PC-9 (cell line): ENCODE results near the gene CDH11. TPM values are rescaled to one million over a fixed set of nuclear protein-coding genes. Genes with fewer than 3 reads are reported as not detected.

Experiments used
- BruUV-seq: library from RNA; stranded (reverse); fragments of 400-500 nt; replicated peaks from 2 replicates; lab custom pipeline; 2021; lab: Mats Ljungman, UMichigan
- CTCF ChIA-PET: fragments of 300-600 bp; sonication (Branson Sonifier 250); formaldehyde crosslinking; loops from one replicate; lab custom pipeline; 2022; ENCODE audit warnings: antibody characterized with exemption; lab: Charles Lee
- POLR2A ChIA-PET: fragments of 300-600 bp; sonication (Branson Sonifier 250); formaldehyde crosslinking; loops from one replicate; lab custom pipeline; 2022; ENCODE audit warnings: antibody characterized with exemption; ENCODE audit not compliant: unreplicated experiment; lab: Charles Lee
- DNase-seq, 2 experiments: peaks; one replicate each; pipeline versions ENCODE4 v3.0.0 to v3.0.0-alpha.2; 2015 to 2022; ENCODE audit warnings: mixed read lengths in 1 of 2
- H2AFZ ChIP-seq: fragments of 200-600 bp; sonication (generic); 2 replicates; pipeline ENCODE4 v1.8.1; 2017; ENCODE audit warnings: antibody characterized with exemption
- H3F3A ChIP-seq: fragments of 200-600 bp; sonication (generic); 2 replicates; pipeline ENCODE4 v1.8.1; 2017; ENCODE audit warnings: antibody characterized with exemption, mild to moderate bottlenecking, low read depth; ENCODE audit not compliant: insufficient read depth
- H3K27ac ChIP-seq: fragments of 200-600 bp; sonication (generic); 2 replicates; pipeline ENCODE4 v1.6.1; 2016; ENCODE audit warnings: mixed run types
- H3K27me3 ChIP-seq: fragments of 200-600 bp; sonication (generic); 2 replicates; pipeline ENCODE4 v1.6.1; 2016; ENCODE audit warnings: low read depth, mixed run types; ENCODE audit not compliant: insufficient read depth
- H3K36me3 ChIP-seq: fragments of 200-600 bp; sonication (generic); 2 replicates; pipeline ENCODE4 v1.6.1; 2016; ENCODE audit warnings: low read depth, mixed run types
- H3K4me1 ChIP-seq: fragments of 200-600 bp; sonication (generic); replicated peaks from 2 replicates; pipeline ENCODE4 v1.6.1; 2016; ENCODE audit warnings: mixed run types; ENCODE audit not compliant: insufficient read depth
- H3K4me2 ChIP-seq: fragments of 200-600 bp; sonication (generic); 2 replicates; pipeline ENCODE4 v1.6.1; 2017; ENCODE audit warnings: mixed run types
- H3K4me3 ChIP-seq: fragments of 200-600 bp; sonication (generic); 2 replicates; pipeline ENCODE4 v1.6.1; 2016; ENCODE audit warnings: mixed run types
- H3K79me2 ChIP-seq: fragments of 200-600 bp; sonication (generic); 2 replicates; pipeline ENCODE4 v1.6.1; 2017; ENCODE audit warnings: low read depth, mixed run types
- H3K9me2 ChIP-seq: fragments of 200-600 bp; sonication (generic); 2 replicates; pipeline ENCODE4 v1.8.1; 2017; ENCODE audit warnings: mild to moderate bottlenecking; ENCODE audit not compliant: insufficient read depth
- H3K9me3 ChIP-seq: fragments of 200-600 bp; sonication (generic); 2 replicates; pipeline ENCODE4 v1.8.1; 2016; ENCODE audit warnings: low read depth; ENCODE audit not compliant: insufficient read depth
- H4K20me1 ChIP-seq: fragments of 200-600 bp; sonication (generic); 2 replicates; pipeline ENCODE4 v1.8.1; 2017; ENCODE audit not compliant: insufficient read depth
- EZH2 ChIP-seq: fragments of 200-600 bp; sonication (generic); IDR thresholded peaks from 2 replicates; pipeline ENCODE4 v1.8.0; 2017; ENCODE audit warnings: antibody characterized with exemption, low read depth
- intact Hi-C: fragments of 100-400 bp; cut with micrococcal nuclease; formaldehyde crosslinking; loops from one replicate; pipeline ENCODE4 v1.10.0; 2022; ENCODE audit not compliant: unreplicated experiment
- total RNA-seq: library from RNA; stranded (reverse); gene quantifications from 2 replicates; pipeline ENCODE4 v1.2.3, GENCODE V29; 2021
- TF ChIP-seq, protein P1 (sequence below): fragments of 200-600 bp; sonication (generic); conservative IDR thresholded peaks from 2 replicates; pipeline ENCODE4 v1.6.1; 2017; ENCODE audit warnings: mixed run types, antibody characterized with exemption, mild to moderate bottlenecking, moderate library complexity

CDH11 gene
- total RNA-seq, 1 experiment from 2014 or later: not detected

GRCh38 chr16:65116216-65116615 is 5.6 kb downstream of the CDH11 start:
- no peaks in the 10 kb centered on the region for H3K36me3 ChIP-seq
- H3K4me1 ChIP-seq: no peaks in the 10 kb centered on the region
- intact Hi-C loops: no loop called here
- DNase-seq: no peak
- no TSS peak for BruUV-seq
- H3K9me3 ChIP-seq: no peaks in the 10 kb centered on the region
- H4K20me1 ChIP-seq: no peaks in the 10 kb centered on the region
- H3K4me3 ChIP-seq: no peak overlapping the region
- no peaks in the 10 kb centered on the region for H3K79me2 ChIP-seq
- H3K4me2 ChIP-seq: no peak overlapping the region
- H3K27me3 ChIP-seq: 0 out of 2 replicates have a peak, but pooled peaks cover 5% of the 10 kb centered on the region
- POLR2A ChIA-PET: no interaction called here
- TF ChIP-seq EZH2: no peak
- TF ChIP-seq, protein P1, sequence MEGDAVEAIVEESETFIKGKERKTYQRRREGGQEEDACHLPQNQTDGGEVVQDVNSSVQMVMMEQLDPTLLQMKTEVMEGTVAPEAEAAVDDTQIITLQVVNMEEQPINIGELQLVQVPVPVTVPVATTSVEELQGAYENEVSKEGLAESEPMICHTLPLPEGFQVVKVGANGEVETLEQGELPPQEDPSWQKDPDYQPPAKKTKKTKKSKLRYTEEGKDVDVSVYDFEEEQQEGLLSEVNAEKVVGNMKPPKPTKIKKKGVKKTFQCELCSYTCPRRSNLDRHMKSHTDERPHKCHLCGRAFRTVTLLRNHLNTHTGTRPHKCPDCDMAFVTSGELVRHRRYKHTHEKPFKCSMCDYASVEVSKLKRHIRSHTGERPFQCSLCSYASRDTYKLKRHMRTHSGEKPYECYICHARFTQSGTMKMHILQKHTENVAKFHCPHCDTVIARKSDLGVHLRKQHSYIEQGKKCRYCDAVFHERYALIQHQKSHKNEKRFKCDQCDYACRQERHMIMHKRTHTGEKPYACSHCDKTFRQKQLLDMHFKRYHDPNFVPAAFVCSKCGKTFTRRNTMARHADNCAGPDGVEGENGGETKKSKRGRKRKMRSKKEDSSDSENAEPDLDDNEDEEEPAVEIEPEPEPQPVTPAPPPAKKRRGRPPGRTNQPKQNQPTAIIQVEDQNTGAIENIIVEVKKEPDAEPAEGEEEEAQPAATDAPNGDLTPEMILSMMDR: no peak
- H3F3A ChIP-seq: no peaks in the 10 kb centered on the region
- H3K9me2 ChIP-seq: no peaks in the 10 kb centered on the region
- no peak overlapping the region for H3K27ac ChIP-seq
- no peak overlapping the region for H2AFZ ChIP-seq
- CTCF ChIA-PET: no interaction called here

DNA sequence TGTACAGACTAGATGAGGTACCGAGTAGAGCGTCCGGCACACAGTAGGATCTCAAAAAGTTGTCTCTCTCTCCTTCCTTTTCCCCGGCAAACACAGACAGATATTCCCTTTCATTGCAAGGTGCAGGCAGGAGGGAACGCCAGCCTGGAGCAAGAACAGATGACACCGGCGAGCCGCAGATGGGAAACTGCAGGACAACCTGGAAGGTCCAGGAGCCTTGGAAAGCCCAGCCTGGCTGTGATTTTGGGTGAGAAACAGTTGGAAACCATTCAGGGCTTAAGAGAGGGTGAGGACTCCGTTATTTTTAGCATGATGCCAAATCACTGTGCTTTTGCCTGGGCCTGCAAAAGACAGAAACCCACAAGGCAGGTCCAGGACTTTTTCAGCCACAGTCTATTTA is 7.3 kb downstream of the CDH11 start:
- Histone ChIP-seq H3K79me2 (no peaks in the 10 kb centered on the region), H3K36me3 (no peaks in the 10 kb centered on the region), H3K4me3 (no peak overlapping the region), H3K9me3 (no peaks in the 10 kb centered on the region), H2AFZ (no peak overlapping the region; the same call in 1 of the 2 replicates), H4K20me1 (no peaks in the 10 kb centered on the region), H3K4me2 (no peak overlapping the region), H3K27me3 (0 out of 2 replicates have a peak, but pooled peaks cover 5% of the 10 kb centered on the region), H3F3A (no peaks in the 10 kb centered on the region), H3K27ac (no peak overlapping the region), H3K9me2 (no peaks in the 10 kb centered on the region), H3K4me1 (no peaks in the 10 kb centered on the region)
- POLR2A ChIA-PET: no interaction called here
- CTCF ChIA-PET: no interaction called here
- no peak for TF ChIP-seq EZH2
- TF ChIP-seq, protein P1: no peak
- DNase-seq: no peak
- BruUV-seq: no TSS peak
- intact Hi-C loops: no loop called here

DNA sequence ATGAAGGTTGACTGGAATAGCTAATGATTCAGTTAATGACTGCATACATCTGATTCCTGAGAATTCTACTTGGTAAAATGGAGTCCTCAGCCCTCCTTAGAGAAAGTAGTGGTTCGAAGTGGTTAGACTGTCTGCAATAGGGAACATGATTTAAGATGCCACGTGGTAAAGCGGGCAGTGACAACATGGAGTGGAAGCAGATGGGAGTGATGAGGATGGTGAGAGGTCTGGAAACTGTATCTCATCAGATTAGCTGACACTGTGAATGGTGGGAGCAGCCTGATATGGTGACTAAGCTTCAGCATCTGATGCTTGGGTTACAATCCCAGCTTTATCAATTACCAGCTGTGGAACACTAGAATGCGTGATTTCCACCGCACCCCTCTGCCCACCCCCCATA is 8.4 kb downstream of the CDH11 start:
- H3K79me2 ChIP-seq: no peaks in the 10 kb centered on the region

More for the DNA sequence above, 8.4 kb downstream of the CDH11 start:
- Histone ChIP-seq H3K9me2 (no peaks in the 10 kb centered on the region), H3K9me3 (no peaks in the 10 kb centered on the region), H3K27ac (no peak overlapping the region), H3K4me3 (no peak overlapping the region), H3K4me1 (no peaks in the 10 kb centered on the region), H3K27me3 (0 out of 2 replicates have a peak, but pooled peaks cover 5% of the 10 kb centered on the region), H3F3A (no peaks in the 10 kb centered on the region), H3K36me3 (no peaks in the 10 kb centered on the region), H3K4me2 (no peak overlapping the region), H2AFZ (no peak overlapping the region), H4K20me1 (no peaks in the 10 kb centered on the region)
- POLR2A ChIA-PET: no interaction called here
- BruUV-seq: no TSS peak
- CTCF ChIA-PET: no interaction called here
- intact Hi-C loops: no loop called here
- no peak for DNase-seq
- TF ChIP-seq, protein P1: no peak
- no peak for TF ChIP-seq EZH2
